Measurements from ENCODE around the gene CELF1.

DNA sequence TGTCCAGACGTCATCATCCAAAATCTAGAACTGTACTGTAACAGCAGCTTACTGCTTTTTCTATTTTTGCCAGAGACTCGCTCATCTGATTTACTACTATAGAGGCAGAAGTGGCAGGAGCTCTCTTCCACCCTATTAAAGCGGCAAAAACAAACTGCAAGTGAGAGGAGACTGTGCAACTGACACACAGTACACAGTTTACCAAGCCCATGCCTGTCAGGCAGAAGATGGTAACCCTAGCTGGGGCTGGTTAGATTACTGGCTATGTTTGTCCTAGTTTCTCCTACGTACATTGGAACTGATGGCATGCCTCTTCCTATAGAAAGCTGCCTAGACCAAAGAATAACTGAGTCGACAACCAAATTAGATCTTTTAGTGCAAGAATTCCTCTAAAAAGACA lies 51.8 kb downstream of the CELF1 start:
- TF ChIP-seq, protein P1, sequence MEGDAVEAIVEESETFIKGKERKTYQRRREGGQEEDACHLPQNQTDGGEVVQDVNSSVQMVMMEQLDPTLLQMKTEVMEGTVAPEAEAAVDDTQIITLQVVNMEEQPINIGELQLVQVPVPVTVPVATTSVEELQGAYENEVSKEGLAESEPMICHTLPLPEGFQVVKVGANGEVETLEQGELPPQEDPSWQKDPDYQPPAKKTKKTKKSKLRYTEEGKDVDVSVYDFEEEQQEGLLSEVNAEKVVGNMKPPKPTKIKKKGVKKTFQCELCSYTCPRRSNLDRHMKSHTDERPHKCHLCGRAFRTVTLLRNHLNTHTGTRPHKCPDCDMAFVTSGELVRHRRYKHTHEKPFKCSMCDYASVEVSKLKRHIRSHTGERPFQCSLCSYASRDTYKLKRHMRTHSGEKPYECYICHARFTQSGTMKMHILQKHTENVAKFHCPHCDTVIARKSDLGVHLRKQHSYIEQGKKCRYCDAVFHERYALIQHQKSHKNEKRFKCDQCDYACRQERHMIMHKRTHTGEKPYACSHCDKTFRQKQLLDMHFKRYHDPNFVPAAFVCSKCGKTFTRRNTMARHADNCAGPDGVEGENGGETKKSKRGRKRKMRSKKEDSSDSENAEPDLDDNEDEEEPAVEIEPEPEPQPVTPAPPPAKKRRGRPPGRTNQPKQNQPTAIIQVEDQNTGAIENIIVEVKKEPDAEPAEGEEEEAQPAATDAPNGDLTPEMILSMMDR (IDR thresholded peaks at IDR 0.05): no peak
- no peak for TF ChIP-seq POLR2A (IDR thresholded peaks at IDR 0.05)

All from adrenal gland (tissue), 5 donors.